ENCODE measurements around the gene LPP. TPM values are rescaled to one million over a fixed set of nuclear protein-coding genes. Genes with fewer than 3 reads are reported as not detected.

Gene LPP
- total RNA-seq, 4 donors from 2014 or later: 207 to 592 (median 406) TPM

DNA sequence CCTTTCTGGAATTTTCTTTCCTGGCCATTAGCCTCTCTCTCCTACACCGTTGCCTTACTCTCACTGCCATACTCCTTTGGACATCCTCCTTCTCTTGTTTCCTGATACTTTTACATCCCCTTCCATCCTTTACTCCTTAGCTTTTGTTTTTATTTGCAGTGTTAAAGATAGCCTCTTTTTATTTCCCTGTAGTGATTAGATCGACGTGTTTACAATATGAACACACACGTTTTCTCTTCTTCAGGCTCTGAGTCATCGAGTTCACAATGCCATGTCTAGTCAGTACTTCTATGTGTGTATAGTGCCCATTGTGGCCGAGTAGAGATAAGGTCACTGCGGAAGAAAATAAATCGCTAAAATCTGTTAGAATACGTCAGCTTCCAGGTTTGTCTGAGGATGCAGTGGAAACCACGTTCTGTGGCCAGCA lies 208.5 kb downstream of the LPP start:
- TF ChIP-seq EP300 (IDR thresholded peaks at IDR 0.05; ENCODE audit: low read depth) (no peak), POLR2AphosphoS5 (IDR thresholded peaks at IDR 0.05) (peak in 1 of 3 donors; percentile 9), POLR2A (IDR thresholded peaks at IDR 0.05) (no peak)
- TF ChIP-seq, protein P1, sequence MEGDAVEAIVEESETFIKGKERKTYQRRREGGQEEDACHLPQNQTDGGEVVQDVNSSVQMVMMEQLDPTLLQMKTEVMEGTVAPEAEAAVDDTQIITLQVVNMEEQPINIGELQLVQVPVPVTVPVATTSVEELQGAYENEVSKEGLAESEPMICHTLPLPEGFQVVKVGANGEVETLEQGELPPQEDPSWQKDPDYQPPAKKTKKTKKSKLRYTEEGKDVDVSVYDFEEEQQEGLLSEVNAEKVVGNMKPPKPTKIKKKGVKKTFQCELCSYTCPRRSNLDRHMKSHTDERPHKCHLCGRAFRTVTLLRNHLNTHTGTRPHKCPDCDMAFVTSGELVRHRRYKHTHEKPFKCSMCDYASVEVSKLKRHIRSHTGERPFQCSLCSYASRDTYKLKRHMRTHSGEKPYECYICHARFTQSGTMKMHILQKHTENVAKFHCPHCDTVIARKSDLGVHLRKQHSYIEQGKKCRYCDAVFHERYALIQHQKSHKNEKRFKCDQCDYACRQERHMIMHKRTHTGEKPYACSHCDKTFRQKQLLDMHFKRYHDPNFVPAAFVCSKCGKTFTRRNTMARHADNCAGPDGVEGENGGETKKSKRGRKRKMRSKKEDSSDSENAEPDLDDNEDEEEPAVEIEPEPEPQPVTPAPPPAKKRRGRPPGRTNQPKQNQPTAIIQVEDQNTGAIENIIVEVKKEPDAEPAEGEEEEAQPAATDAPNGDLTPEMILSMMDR (IDR thresholded peaks at IDR 0.05): no peak
- WGBS, 2 donors (ENCODE audit: low coverage in 1 of 2): 55 to 59% methylated on average over 10 of the region's 10 CpGs
- H3K36me3 ChIP-seq: peaks cover 0 to 3% (median 0%) of the 10 kb centered on the region in 4 donors
- no peak overlapping the region for H3K4me3 ChIP-seq
- in situ Hi-C loops (cut with MboI; ENCODE audit: low pct_ligation_motif_present in 1 of 4, low pct_unique_long_range_greater_than_20kb in 1 of 4, low sequenced_read_pairs in 3 of 4): no loop called here
- intact Hi-C loops (cut with DNase I; ENCODE audit: low total_unique reads): no loop called here
- H3K27me3 ChIP-seq: no peaks in the 10 kb centered on the region
- no peak for DNase-seq
- no peaks in the 10 kb centered on the region for H3K9me3 ChIP-seq
- peaks cover 3 to 47% (median 19%) of the 10 kb centered on the region in 4 donors for H3K4me1 ChIP-seq
- peak overlapping the region; percentile 6 to 44 (median 26) for H3K27ac ChIP-seq

DNA sequence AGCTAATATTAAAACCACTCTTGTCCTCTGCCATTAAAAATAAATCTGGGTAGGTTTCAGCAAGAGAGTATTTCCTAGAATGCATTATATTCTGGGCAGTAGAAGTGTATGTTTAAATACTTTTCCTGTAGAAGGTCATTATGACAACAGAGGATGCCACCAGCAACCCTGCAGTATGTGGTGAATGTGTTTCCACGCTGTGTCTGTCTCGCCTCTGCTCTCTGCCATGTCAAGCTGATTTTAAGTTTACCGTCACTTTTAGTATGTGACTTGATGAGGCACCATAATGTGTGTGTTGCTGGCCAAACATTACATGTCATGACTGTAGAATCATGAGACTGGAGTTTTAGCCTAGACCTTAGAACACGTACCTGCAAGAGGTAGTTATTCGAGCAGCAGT lies 211.2 kb downstream of the LPP start:
- H3K4me3 ChIP-seq: no peak overlapping the region
- TF ChIP-seq POLR2AphosphoS5 (IDR thresholded peaks at IDR 0.05) (no peak), EP300 (IDR thresholded peaks at IDR 0.05; ENCODE audit: low read depth) (no peak), POLR2A (IDR thresholded peaks at IDR 0.05) (no peak)
- TF ChIP-seq, protein P1 (IDR thresholded peaks at IDR 0.05): no peak
- H3K36me3 ChIP-seq: peaks cover 0 to 3% (median 0%) of the 10 kb centered on the region in 4 donors
- in situ Hi-C loops (cut with MboI; ENCODE audit: low pct_ligation_motif_present in 1 of 4, low pct_unique_long_range_greater_than_20kb in 1 of 4, low sequenced_read_pairs in 3 of 4): no loop called here
- H3K4me1 ChIP-seq: peaks cover 0 to 37% (median 12%) of the 10 kb centered on the region in 4 donors
- intact Hi-C loops (cut with DNase I; ENCODE audit: low total_unique reads): no loop called here
- peak overlapping the region in 2 of 4 donors; percentile 41 to 44 for H3K27ac ChIP-seq
- no peaks in the 10 kb centered on the region for H3K27me3 ChIP-seq
- 81 to 100% methylated on average over 1 to 5 of the region's 5 CpGs for WGBS, 2 donors (ENCODE audit: low coverage in 1 of 2)
- no peaks in the 10 kb centered on the region for H3K9me3 ChIP-seq
- DNase-seq: no peak

DNA sequence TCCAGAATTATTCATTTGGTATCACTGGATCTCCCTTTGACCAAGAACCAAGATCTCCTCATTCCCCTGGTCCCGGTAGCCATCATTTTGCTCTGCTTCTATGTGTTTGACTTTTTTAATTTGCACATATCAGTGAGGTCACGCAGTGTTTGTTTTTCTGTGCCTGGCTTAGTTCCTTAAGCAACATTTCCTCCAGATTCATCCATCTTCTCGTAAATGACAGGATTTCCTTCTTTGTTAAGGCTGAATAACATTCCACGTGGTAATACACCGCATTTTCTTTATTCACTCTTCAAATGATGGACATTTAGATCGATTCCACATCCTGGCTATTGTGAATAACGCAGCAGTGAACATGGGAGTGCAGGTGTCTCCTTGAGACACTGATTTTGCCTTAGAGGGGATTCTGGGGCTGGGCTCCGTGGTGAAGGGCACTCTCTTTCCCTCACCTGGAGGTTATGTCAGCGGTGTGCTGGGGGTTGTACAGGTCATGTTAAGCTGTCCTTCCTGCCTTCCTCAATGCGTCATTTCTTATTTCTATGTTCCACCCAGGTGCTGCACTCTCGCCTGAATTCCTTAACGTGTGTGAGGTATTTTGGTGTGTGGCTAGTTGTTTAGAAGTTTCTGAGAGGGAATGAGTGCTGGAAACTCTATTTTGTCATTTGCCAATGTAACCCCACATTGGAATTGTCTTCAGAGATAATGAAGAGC lies 212.2 kb downstream of the LPP start:
- Histone ChIP-seq H3K9me3 (no peaks in the 10 kb centered on the region), H3K27me3 (no peaks in the 10 kb centered on the region), H3K4me1 (peaks cover 0 to 35% (median 12%) of the 10 kb centered on the region in 4 donors), H3K36me3 (no peaks in the 10 kb centered on the region), H3K4me3 (no peak overlapping the region), H3K27ac (peak overlapping the region in 3 of 4 donors; percentile 31 to 44 (median 41))
- TF ChIP-seq POLR2AphosphoS5 (IDR thresholded peaks at IDR 0.05): peak in 1 of 3 donors; percentile 31
- TF ChIP-seq, protein P1 (IDR thresholded peaks at IDR 0.05): no peak
- in situ Hi-C loops (cut with MboI; ENCODE audit: low pct_ligation_motif_present in 1 of 4, low pct_unique_long_range_greater_than_20kb in 1 of 4, low sequenced_read_pairs in 3 of 4) (no loop called here), intact Hi-C loops (cut with DNase I; ENCODE audit: low total_unique reads) (no loop called here)
- WGBS, 2 donors (ENCODE audit: low coverage in 1 of 2): 60 to 79% methylated on average over 5 to 12 of the region's 12 CpGs
- no peak for DNase-seq

DNA sequence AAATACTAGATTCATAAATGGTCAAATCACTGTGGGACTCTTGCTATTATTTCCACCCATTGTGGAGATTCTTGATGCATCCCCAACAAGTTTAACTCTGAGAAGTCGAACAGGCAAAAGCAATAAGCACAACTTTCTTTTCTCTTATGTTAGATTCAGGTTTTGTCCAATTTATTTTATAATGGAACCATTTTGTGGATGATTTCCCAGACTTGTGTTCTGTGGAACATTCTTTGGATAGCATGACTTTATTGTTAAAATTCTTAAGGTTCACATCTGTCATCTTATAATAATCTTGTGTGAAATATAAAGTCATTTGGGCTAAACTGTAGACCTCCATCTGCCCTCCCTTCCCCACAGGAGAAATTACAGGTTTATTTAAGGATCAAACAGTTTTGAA lies 213.7 kb downstream of the LPP start:
- Histone ChIP-seq H3K4me3 (no peak overlapping the region), H3K9me3 (no peaks in the 10 kb centered on the region), H3K36me3 (no peaks in the 10 kb centered on the region), H3K27me3 (no peaks in the 10 kb centered on the region), H3K27ac (peak overlapping the region in 2 of 4 donors; percentile 5 to 28), H3K4me1 (peaks cover 0 to 23% (median 12%) of the 10 kb centered on the region in 4 donors)
- intact Hi-C loops (cut with DNase I; ENCODE audit: low total_unique reads) (no loop called here), in situ Hi-C loops (cut with MboI; ENCODE audit: low pct_ligation_motif_present in 1 of 4, low pct_unique_long_range_greater_than_20kb in 1 of 4, low sequenced_read_pairs in 3 of 4) (no loop called here)
- WGBS, 2 donors (ENCODE audit: low coverage in 1 of 2): 67 to 90% methylated on average over 1 of the region's 1 CpG
- DNase-seq: no peak
- TF ChIP-seq, protein P1 (IDR thresholded peaks at IDR 0.05): no peak
- TF ChIP-seq POLR2AphosphoS5 (IDR thresholded peaks at IDR 0.05): no peak
- TF ChIP-seq EP300 (IDR thresholded peaks at IDR 0.05; ENCODE audit: low read depth): no peak
- TF ChIP-seq POLR2A (IDR thresholded peaks at IDR 0.05): no peak
